Brain microvascular endothelial cell (primary cell): ENCODE results near the gene AGA.

Experiments used
- DNase-seq: peaks from one replicate; pipeline ENCODE4 v3.0.0-alpha.2; 2020
- H3K27ac ChIP-seq: fragments of 250-450 bp; sonication (Bioruptor Pico); 2 replicates; pipeline ENCODE4 v1.5.1; 2020; ENCODE audit warnings: mild to moderate bottlenecking, moderate library complexity
- H3K27me3 ChIP-seq: fragments of 250-450 bp; sonication (Bioruptor Pico); replicated peaks from 2 replicates; pipeline ENCODE4 v1.5.1; 2020; ENCODE audit warnings: mild to moderate bottlenecking
- H3K36me3 ChIP-seq: fragments of 250-450 bp; sonication (Bioruptor Pico); replicated peaks from 2 replicates; pipeline ENCODE4 v1.5.1; 2020; ENCODE audit warnings: mild to moderate bottlenecking
- H3K4me3 ChIP-seq: 2 replicates; pipeline ENCODE4 v1.5.1; 2011; ENCODE audit warnings: low read depth, mild to moderate bottlenecking, control low read depth, low read length, moderate library complexity
- in situ Hi-C: cut with HindIII; loops from 2 replicates; pipeline ENCODE4 v1.10.0; 2017; ENCODE audit warnings: low sequenced_read_pairs, low pct_ligation_motif_present
- TF ChIP-seq, protein P1 (sequence below): IDR thresholded peaks from 2 replicates; pipeline ENCODE4 v1.5.1; 2011; ENCODE audit warnings: low read depth, mild to moderate bottlenecking, moderate library complexity, low read length, control low read depth, inconsistent platforms; ENCODE audit errors: missing control alignments

Gene AGA

DNA sequence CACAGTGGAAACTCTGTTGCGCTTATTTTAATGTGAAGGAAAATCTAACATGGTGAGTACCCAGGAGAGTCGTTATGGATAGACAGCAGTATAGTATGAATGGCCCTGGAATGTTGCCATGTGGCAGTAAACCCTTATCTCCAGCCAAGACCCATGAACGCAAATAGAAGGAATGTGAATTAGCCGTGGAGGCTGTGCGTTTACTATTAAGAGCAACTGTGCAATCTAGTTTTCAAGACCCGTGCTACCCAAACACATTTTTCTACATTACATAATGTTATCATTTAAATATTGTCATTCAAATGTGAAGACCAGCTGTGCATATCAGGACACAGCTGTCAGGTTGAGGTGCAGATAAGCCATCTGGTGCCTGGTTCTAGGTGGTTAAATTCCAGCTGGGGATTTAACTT lies 13.3 kb upstream of the AGA start:
- in situ Hi-C loops: no loop called here
- DNase-seq: peak; percentile 59
- TF ChIP-seq, protein P1, sequence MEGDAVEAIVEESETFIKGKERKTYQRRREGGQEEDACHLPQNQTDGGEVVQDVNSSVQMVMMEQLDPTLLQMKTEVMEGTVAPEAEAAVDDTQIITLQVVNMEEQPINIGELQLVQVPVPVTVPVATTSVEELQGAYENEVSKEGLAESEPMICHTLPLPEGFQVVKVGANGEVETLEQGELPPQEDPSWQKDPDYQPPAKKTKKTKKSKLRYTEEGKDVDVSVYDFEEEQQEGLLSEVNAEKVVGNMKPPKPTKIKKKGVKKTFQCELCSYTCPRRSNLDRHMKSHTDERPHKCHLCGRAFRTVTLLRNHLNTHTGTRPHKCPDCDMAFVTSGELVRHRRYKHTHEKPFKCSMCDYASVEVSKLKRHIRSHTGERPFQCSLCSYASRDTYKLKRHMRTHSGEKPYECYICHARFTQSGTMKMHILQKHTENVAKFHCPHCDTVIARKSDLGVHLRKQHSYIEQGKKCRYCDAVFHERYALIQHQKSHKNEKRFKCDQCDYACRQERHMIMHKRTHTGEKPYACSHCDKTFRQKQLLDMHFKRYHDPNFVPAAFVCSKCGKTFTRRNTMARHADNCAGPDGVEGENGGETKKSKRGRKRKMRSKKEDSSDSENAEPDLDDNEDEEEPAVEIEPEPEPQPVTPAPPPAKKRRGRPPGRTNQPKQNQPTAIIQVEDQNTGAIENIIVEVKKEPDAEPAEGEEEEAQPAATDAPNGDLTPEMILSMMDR: no peak
- Histone ChIP-seq H3K27ac (no peak overlapping the region), H3K36me3 (no peaks in the 10 kb centered on the region), H3K27me3 (no peaks in the 10 kb centered on the region), H3K4me3 (no peak overlapping the region)

DNA sequence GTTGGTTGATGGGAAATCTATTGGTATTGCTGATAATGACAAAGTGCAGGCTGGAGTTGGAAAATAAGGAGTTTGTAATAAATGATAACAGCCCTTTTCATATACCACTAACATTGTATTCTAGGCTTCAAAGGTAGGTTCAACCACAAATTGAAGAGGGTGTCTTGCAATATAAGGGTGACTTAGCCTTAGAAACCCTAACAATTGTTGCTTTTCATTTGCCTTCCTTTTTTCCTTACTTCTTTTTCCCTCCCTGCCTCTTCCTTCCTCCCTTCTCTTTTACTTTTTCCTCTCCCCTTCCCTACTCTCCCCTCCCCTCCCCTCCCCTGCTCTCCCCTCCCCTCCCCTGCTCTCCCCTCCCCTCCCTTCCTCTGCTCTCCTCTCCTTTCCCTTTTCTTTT lies 10.9 kb upstream of the AGA start:
- Histone ChIP-seq H3K27me3 (no peaks in the 10 kb centered on the region), H3K27ac (no peak overlapping the region), H3K36me3 (no peaks in the 10 kb centered on the region), H3K4me3 (no peak overlapping the region)
- in situ Hi-C loops: no loop called here
- TF ChIP-seq, protein P1: no peak
- DNase-seq: no peak

DNA sequence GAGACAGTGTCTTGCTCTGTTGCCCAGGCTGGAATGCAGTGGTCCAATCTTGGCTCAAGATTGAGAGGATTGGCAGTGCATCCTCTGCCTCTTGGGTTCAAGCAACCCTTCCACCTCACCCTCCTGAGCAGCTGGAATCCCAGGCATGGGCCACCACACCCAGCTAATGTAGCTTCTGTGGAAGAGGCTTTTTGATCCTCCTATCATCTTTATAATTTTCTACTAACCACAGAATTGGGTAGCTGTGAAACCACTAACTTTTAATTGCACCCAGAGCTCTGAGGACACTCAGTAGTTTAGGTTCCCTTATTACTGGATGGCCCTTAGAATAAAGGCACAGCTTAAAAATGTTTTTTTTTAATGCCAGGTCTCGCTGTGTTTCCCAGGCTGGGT lies 8.9 kb upstream of the AGA start:
- Histone ChIP-seq H3K27me3 (no peaks in the 10 kb centered on the region), H3K36me3 (no peaks in the 10 kb centered on the region), H3K27ac (no peak overlapping the region), H3K4me3 (no peak overlapping the region)
- no peak for DNase-seq
- TF ChIP-seq, protein P1: no peak
- in situ Hi-C loops: no loop called here

DNA sequence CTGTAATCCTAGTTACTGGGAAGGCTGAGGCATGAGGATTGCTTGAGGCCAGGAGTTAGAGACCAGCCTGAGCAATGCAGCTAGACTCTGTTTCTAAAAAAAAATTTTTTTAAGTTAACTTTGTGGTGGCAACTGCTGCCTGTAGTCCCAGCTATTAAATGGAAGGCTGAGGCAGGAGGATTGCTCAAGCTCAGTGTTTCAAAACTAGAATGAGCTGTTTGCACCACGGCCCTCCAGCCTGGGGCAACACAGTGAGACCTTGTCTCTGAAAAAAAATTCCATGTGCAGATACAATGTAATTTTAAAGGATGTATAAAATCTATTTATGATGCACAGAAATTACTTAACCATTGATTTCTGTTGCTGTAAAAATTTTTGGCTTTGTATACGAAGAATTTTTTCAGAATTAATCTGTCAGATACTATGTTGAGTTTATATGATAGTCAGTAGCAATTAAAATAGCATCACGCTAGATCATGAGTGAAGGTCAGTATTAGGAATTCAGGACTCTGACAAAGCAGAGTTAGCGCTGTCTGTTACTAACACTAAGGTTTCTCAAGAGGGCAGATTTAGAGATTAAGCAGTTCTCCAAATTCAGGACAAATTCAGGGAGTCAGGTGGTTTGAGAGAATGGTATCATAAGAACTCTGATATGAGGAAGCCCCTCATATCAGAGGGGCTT lies 8.3 kb upstream of the AGA start:
- H3K36me3 ChIP-seq: no peaks in the 10 kb centered on the region
- H3K4me3 ChIP-seq: no peak overlapping the region
- H3K27me3 ChIP-seq: no peaks in the 10 kb centered on the region
- no peak for DNase-seq
- H3K27ac ChIP-seq: no peak overlapping the region
- in situ Hi-C loops: no loop called here
- TF ChIP-seq, protein P1: no peak

DNA sequence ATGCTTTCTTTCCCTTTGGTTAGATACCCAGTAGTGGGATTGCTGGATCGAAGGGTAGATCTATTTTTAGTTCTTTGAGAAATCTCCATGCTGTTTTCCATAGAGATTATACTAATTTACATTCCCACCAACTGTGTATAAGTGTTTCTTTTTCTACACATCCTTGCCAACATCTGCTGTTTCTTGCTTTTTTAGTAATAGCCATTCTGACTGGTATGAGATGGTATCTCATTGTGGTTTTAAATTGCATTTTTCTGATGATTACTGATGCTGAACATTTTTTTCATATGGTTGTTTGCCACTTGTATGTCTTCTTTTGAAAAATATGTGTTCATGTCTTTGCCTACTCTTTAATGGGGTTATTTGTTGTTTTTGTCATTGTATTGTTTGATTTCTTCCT lies 6.6 kb upstream of the AGA start:
- no peak overlapping the region for H3K27ac ChIP-seq
- in situ Hi-C loops: no loop called here
- no peak overlapping the region for H3K4me3 ChIP-seq
- TF ChIP-seq, protein P1: no peak
- H3K36me3 ChIP-seq: no peaks in the 10 kb centered on the region
- no peak for DNase-seq
- no peaks in the 10 kb centered on the region for H3K27me3 ChIP-seq

DNA sequence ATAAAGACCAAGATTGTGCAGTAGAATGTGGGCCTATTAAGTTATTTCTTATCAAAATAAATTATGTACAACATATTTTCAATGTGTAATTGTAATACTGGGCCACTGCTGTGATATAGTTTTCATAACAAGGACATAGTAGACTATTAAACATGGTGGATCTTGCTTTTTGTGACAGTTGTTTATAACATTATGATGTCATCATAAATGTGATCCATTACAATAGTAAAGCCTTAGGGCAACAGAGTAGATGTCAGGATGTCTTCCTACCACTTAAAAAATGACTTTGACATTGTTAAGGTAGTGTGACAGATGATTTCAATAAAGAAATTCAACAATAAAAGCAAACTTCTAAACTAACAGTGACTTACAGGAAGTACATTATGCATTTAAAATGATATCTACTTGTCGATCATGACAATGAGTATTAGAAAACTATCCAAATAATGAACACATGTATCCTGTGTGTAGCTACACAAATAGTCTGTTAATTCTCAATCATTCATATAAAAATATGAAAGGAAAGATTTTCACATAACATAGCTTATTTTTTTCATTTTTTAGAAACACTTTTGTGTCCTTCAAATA lies 5.3 kb upstream of the AGA start:
- Histone ChIP-seq H3K36me3 (no peaks in the 10 kb centered on the region), H3K27me3 (no peaks in the 10 kb centered on the region), H3K27ac (no peak overlapping the region), H3K4me3 (no peak overlapping the region)
- no peak for DNase-seq
- TF ChIP-seq, protein P1: no peak
- in situ Hi-C loops: no loop called here
